HG03280 (cell line): ENCODE measurements around the gene BRD4.

Source experiments
- ATAC-seq: cut with Tn5 transposase; IDR thresholded peaks from one replicate; pipeline ENCODE4 v1.9.1; 2021; ENCODE audit warnings: mild to moderate bottlenecking, moderate library complexity; ENCODE audit not compliant: unreplicated experiment

The BRD4 gene

DNA sequence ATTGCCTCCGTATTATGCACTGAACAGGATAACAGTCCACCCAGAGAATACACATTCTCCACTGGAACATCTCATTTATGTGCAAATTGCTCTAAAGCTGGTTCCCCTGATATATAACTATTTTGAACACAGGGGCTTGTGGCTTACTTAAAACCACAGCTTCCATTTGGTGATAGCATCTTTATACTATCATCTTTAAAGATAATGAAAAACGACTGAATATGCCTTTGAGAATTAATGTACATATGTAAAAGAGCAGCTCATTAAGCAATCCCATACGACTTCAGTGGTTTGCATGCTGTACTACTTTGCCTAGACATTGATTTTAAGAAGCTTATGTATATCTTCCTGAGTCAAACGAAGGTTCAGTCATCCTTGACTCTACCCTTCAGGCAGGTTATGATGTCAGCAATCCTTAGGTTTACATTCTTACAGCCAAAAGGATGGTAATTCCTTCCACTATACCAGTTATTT, 40.8 kb downstream of the BRD4 start:
- ATAC-seq = no peak

DNA sequence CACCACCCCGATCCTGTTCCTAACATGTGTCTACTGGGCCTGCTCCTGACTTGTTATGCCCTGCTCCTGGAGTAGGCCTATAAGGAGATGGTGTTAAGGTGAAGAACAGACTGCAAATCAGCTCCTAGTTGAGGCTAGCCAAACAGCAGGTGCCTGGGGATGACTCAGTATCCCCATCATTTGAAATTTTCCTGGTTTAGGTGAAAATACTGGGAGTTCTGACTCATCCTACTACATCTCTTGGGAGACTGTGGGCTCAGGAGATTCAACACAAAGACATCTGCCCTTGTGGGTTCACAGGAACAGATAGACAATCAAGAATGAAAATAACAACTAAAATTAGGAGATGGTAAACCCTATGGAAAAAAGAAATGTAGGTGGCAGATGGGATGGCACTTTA, 41.2 kb downstream of the BRD4 start:
- ATAC-seq = no peak

DNA sequence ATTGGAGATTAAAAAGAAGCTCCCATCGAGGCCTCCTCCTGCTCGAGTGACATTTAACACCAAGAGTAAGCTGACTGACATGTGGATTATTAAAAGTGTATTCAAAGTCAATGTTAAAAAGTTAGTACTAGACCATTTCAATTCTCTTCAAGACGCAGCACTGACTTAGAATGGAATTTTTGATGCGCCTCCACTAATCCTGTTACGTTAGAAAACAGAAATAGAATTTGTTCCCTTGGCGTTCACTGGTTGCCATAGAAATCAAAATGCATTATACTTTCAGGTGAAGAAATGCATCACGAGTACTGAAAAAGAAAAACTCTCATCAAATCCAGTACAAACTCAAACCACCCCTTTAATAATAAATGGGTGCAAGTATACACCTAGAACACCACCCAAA, 42.2 kb downstream of the BRD4 start:
- no peak for ATAC-seq

DNA sequence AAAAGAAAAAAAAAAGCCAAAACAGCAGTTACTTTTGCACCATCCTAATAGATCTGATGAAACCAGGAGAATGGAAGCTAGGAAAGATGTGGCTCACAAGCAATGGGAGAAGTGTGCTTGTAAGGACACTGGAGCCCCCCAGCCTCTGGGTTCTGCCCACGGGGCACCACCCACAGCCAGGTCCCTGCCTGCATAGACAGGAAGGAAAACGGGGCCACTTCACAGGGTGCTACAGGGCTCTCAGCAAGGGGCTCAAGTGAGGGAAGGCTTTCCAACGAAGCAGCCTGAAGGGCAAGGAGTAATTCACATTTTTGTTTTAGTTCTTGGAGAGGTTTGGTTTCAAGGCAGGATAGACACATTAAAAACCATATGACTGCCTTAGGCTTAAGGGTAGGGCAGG, 42.7 kb downstream of the BRD4 start:
- no peak for ATAC-seq

DNA sequence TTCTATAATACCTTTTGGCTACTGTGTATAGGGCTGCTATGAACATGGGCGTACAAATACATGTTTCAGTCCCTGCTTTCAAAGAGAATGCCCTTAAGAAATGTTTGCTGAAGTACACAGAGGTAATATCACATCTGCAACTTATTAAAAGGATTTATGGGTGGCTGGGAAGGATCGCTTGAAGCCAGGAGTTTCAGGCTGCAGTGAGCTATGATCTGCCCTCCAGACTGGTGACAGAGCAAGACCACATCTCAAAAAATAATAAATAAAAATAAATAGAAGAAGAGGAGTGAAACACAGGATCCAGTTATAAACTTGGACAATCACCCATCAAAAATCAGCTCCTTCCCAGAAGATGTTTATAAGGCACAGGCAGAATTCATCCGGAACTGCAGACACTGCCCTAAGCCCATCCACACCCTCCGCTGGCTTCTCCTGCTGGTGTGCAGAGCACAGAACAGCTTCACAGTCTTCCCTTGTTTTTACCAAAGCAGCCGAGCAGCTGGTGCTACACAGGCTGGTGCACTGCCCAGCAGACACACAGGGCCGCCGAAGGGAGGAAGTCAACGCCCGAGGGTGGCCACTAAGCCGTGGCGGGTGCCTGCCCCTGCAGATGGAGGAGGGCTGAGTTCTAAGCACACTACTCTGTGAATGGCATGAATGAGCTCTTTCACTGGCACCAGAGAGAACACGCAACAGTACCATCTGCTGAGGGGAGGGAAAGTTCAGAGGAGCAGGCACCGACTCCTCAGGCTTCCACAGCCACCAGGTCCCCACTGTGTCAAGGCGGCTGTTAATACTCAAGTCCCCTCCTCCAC, 44.0 kb downstream of the BRD4 start:
- no peak for ATAC-seq

DNA sequence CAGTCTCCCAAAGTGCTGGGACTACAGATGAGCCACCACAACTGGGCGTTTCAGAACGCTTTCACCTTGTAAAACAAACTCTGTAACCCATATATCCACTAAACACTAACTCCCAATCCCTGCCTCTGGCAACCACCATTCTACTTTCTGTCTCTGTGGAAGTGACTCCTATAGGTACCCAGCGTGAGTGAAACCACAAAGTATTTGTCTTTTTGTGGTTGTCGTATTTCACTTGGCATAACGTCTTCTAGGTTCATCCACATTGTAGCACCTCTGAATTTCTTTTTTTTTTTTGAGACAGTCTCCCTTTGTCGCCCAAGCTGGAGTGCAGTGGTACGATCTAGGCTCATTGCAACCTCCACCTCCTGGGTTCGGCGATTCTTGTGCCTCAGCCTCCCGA, 44.8 kb downstream of the BRD4 start:
- no peak for ATAC-seq

DNA sequence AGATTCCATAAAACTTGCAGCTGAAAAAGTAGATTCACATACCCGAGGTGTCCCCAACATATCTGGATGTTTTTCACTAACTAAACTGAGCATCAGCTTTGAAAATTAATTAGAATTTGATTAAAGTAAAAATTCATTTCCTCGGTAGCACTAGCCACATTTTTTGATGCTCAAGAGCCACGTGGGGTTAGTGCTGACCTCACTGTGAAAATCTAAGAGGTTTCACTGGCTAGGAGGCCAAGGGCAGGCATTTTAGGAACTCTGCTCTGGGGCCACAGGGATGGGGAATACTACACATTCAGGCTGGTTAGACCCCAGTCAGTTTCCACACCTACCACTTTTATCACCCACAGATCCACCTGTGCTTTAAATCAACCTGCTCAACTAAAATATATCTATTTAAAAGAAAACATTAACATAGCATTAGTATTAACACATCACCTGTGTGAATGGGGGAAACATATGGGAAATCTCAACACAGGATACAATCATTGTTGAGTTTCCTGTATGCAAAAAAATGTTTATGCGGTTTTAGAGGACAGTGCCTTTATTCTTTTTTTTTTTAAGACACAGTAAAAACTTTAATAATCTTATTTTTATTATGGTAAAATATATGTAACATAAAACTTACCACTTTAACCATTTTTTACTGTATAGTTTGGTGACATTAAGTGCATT, 45.5 kb downstream of the BRD4 start:
- no peak for ATAC-seq

DNA sequence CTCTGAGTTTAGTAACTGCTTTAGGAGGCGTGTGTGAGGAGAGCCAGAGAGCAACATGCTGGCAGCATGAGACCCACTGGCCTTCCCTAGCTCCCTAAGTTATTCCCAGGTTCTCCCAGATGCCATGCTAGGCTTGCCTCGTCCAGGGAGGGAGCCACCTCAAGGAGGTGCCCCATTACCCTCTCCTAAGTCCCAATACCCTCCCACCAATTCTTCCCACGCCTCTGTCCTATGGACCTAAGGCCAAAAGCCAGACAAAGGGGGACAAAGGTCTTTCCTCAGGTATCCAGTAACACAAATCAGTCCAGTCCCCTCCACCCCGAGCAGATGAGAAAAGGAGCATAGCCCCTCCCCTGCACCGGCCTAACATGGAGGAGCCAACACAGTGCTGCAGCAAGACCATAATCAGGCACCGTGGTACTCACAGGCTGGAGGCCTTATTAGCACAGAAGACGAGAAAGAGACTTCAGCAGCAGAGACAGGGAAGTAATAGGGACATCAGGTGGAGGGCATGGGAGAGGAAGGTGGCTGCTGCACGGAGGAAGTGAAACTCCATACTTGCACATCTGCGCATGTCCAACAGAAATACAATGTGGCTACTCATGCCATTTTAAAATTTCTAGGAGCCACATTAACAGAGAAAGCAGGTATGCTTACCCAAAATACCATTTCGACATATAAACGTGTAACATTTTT, 46.3 kb downstream of the BRD4 start:
- ATAC-seq = no peak

DNA sequence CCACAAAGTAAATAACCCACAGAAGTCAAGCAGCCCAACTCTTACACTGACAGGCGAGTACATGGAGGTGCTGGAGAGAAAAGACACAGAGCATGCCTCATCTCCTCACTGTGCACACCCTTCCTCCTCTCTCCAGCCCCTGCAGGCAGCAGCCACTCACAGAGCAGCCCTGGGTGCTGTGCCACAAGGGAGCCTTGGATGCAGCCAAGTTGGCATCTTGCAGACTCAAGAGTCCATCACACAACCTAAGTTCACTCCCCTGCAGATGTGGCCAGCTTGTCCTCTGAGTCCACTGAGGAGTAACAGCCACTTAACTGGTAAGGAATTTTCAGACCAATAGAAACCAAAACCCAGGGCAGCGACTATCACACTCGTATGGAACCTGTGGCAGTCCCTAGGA, 47.4 kb downstream of the BRD4 start:
- no peak for ATAC-seq

DNA sequence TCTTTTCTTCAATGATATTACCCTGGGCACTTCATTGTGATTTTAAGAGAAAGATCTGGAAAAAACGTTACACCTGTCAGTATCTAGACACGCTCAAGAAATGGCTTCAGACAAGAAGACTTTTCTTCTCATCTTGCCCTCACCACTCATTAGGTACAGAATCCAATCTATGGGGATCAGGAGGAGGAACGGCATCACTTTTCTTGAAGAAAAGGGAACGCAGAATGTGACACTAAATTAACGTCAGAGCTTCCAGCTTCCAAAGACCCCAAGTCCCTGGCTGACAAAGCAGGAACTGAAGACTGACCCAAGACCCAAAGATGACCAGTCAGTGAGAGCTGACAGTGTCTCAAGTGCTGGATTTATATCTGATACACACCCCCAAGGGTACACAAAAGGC, 48.2 kb downstream of the BRD4 start:
- ATAC-seq = no peak

DNA sequence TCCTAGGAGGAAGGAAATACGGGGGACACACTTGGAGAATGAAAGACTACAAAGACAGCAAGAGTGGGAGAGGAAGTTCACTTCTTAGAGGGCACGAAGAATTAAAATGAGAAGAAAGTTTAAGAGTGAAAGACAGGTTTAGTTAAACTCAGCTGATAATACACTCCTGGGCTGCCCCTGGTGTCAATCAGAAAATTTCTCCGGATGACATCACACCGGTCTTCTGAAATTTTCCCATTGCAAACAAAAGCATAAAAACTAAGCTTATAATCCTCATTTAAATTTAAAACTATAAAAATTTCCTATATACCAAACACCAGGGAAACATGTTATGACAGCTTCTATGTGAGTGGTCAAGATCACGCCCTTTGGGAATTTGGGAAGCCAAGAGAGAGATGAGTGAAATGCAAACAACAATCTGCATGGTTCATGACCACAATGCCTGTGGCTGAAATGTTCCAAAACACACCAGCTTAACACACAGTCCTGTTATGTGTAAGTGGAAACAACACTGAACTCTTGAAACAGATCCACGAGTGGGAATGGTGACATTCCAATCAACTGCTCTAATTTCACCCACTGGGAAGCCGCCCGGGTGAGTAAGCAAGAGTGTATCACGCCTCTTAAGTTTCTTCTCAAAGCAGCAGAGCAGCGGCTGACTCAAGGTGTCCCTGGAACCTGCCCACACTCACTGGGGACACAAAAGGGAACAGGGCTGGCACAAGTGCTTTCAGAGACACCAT, 49.0 kb downstream of the BRD4 start:
- ATAC-seq = no peak

DNA sequence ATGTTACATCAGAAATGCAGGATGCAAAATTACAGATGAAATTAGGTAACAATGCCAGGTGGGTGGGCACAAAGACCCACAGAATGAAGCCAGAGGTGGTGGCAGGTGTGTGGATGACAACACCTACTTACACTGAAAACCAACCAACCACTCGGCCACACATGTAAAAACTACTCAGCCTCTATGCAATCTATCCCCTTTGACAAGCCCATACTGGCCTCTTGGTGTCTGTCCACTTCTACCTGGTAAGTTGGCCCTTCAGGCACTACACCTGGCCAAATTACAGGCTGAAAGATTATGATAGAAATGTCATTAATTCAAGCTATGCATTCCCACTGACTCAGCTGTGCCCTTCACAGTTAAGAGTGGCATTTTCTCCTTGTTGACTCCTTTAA, 50.0 kb downstream of the BRD4 start:
- no peak for ATAC-seq

DNA sequence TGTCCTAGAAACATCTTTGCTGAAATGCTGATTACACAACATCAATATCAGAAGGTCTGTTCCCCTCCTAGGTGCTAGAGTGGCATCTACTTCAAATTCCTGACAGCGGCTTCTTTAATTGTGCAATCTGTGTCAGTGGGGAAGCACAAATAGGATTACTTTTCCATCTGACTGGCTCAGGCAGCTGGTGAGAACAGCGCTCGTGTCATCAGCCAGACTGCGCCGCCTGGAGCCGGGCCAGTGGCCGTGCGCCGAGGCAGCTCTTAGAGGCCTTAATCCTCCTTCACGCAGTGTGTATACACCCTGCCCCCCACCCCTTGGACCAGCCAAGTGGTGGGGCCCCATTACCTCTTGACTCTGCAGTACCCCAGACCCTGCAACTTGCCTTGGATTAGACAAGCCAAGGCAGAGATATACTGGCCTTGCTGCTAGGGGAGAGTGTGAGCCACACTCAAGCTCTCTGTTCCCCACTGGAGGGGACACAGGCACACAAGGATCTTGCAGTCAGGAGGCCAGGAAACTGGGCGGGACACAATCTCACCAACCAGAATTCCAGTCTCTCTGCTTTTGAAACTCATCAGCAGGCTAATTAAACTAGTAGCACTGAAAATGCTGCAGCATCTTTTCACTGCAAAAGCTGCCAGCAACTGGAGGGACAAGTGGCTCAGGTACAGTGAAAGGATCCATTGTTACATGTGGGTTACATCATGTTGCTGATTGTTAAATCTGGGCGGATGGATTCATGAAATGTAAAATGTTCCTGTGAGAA, 51.2 kb downstream of the BRD4 start:
- ATAC-seq = no peak

DNA sequence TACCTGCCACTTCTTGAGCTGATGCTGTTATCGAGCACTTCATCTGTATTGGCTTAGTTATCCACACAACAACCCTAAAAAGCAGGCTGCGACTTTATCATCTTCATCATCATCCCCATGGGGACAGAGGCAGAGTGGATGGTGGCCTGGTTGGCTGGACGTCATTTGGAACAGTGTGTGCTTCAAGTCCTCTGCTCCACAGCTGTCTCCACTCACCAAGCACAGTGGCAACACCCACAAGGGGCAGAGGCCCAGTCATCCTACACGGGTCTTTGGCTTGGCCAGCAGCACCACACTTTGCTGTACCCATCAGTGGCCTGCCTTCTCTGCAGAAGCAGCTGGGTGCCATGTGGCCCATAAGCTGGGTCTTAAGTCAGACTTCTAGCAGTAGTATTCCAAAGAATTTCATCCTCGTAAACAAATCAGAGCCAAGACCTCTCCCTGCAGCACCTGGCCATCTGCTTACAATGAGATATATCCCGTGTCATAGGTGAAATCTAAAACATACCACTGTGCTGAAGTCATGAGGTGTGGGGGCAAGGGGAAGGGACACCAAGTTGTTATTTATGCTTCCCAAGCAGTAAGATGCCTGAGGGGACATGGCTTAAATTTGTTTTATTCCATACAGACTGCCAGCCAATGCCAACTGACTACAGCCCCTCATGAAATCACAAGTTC, 52.2 kb downstream of the BRD4 start:
- ATAC-seq = no peak

DNA sequence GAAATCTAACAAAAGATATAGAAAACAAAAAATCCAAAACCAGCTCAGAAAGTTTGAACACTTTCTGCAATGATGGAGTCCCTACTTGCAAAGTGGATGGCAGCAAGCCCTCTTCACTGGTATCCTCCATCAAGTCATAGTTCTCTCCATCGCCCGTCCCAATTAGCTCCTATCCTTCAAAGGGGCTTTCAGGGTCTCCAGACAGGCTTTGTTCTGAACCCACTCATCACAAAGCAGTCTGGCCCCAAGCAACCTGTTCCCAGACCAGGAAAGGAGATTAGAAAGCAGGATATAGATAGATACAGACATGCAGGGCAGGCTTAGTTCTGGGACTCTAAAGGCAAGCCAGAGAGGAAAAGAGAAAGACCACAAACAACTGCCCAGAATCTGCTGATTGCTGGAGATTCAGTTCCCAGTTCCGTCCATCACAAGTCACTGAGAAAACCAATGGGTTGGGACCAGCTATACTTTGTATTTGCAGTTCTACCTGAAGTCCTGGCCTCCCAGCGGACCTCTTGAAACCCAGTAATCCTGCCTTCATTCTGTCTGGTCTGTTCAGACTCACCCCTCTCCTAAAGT, 52.9 kb downstream of the BRD4 start:
- no peak for ATAC-seq

DNA sequence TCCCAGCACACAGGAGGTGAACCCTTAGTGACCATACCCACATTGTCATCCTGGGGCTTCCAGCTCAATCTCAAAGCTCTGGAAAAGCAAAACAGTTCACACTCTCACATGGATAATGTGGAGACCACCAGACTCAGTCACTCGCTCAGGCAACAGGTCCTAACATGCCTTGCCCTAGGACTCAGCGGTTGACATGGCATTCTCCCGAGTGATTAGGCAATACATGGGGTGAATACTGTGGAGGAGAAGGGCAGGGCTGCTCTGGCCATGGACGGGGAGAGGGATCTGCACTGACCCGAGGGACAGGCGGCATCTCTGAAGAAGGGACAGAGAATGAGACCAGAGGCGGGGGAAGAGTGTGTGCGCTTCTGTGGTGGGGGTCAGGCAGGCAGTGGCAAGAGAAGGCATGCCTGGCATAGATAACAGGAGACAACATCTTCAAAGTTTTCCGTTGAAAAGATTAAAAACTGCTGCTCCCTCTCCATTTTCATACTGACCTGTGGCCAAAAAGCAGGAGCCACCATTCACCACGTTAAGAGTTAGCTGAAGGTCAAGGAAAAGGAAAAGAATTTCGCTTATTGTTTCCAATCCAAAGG, 55.6 kb downstream of the BRD4 start:
- no peak for ATAC-seq

DNA sequence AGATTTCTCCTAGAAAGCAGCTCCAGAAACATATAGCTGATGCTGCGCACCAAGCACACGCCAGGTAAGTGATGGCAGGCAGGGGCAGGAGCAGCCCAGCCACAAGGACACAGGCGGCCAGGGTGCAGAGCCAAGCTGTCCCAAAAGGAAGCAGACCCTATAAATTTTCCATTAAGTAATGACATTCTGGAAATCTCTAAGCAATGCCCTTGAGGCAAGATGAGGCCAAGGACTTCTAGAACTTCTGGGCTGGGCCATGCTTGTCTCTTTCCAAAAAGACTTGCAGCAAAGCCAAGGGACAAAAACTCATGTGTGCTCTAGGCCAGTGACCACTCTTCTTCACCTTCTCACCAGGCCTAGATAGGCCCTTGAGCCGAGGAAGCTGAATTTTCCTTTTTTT, 57.9 kb downstream of the BRD4 start:
- no peak for ATAC-seq

DNA sequence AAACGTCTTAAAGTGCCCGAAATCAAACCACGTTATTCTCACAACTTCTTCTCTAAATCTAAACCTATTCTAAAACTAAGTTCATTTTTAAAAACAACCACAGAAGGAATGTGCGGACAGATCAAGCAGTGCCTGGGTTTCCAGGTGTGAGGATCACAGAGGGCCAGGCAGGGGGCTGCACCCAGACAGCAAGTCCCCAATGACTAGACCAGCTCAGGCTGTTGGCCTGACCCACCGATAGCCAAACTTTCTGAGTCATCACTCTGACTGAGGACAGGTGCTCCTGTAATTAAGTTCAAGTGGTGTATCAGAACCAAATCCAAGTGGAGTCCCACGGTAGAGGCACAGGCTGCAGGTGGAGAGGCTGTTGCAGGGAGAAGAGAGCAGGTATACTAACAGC, 62.5 kb downstream of the BRD4 start:
- ATAC-seq = no peak

DNA sequence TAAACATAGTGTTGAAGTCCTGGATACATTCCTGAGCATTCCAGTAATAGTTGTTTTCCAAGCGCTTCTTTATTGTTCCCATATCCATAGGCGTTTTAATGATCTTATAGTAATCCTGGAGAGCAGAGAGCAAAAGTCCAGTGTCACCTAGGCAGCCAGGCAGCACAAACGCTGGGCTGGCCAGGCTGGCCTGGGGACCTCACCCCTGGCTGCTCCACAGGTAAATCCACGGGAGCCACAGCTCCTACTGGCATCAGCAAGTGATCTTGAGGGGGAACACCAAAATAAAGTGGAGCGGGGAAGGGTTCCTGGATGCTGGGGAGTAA, 63.4 kb downstream of the BRD4 start:
- no peak for ATAC-seq
